GM12865 (cell line): Measurements from ENCODE around the gene NUMA1.

Experiments used
- DNase-seq: peaks from one replicate; pipeline ENCODE4 v3.0.0; 2010; ENCODE audit warnings: low read depth
- H3K4me3 ChIP-seq: 2 replicates; pipeline ENCODE4 v1.5.1; 2011; ENCODE audit warnings: mild to moderate bottlenecking, low read depth, low read length, control low read depth
- CTCF ChIP-seq: IDR thresholded peaks from 2 replicates; pipeline ENCODE4 v1.5.1; 2011; ENCODE audit warnings: low read length, control low read depth, low read depth, inconsistent platforms; ENCODE audit not compliant: insufficient read depth; ENCODE audit errors: missing control alignments

Gene NUMA1

DNA sequence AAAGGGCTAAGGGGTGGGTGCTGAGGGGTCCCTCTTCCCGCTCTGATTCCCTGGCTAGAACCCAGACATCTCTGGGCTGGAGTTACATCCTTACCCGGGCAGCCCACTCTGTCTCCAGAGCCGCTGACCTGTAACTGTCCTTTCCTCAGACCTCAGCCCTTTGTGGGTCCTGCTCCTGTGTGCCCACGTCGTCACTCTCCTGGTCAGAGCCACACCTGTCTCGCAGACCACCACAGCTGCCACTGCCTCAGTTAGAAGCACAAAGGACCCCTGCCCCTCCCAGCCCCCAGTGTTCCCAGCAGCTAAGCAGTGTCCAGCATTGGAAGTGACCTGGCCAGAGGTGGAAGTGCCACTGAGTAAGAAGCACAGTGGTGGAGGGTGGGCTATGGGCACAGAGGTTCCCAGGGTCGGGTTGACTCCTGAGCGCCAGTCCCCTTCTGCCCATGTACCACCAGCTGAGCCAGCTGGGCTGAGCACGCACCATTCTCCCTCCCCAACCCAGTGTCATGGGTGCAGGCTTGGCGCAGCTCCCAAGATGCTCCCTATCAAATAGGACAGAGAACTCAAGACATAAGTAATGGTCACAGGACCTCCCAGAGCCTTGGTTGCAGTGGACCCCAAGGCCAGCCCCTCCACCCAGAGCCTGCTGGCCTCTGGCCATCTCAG, 80.0 kb downstream of the NUMA1 start:
- DNase-seq, result no peak
- TF ChIP-seq CTCF, result no peak

GRCh38 chr11:71999798-72000197, 80.5 kb downstream of the NUMA1 start:
- no peak for DNase-seq
- H3K4me3 ChIP-seq, result peak overlapping the region; percentile 60

More for the DNA sequence above, 80.0 kb downstream of the NUMA1 start:
- no peak overlapping the region for H3K4me3 ChIP-seq

DNA sequence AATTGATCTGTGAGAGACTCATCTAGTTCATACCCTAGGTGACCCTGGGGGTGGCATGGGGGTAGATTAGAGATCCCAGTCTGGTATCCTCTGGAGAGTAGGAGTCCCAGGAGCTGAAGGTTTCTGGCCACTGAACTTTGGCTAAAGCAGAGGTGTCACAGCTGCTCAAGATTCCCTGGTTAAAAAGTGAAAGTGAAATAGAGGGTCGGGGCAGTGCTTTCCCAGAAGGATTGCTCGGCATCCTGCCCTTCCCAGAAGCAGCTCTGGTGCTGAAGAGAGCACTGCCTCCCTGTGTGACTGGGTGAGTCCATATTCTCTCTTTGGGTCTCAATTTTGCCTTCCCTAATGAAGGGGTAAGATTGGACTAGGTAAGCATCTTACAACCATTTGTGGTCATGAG, 81.0 kb downstream of the NUMA1 start:
- no peak for DNase-seq
- TF ChIP-seq CTCF, result no peak
- H3K4me3 ChIP-seq, result peak overlapping the region; percentile 60

More at GRCh38 chr11:71999798-72000197, 80.5 kb downstream of the NUMA1 start:
- no peak for TF ChIP-seq CTCF

DNA sequence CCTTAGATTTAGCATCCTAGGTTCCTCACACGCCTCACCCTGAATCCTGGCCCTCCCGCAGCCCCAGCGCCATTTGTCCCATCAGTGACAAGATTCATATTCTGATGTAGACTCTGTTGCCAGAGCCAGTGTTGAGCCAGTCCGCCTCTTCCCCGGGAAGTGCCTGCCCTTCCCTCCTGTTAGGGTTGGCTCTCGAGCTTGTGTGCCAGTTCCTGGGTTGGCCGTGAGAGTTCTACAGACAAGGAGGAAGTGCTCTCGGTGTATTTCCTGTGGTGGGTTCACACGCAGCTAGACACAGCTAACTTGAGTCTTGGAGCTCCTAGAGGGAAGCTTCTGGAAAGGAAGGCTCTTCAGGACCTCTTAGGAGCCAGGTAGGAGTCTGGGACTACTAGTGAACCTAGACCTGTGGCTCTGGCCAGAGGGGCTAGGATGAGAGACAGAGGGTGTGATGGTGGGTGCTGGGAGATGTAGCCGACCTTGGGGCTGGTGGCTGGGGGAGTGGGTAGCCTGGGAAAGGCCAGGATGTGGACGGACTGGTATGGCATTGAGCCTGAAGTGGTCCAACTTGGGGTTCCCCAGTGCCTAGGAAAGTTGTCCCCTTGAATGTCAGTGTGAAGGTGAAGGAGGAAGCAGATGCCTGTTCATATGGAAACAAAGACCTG, 81.6 kb downstream of the NUMA1 start, which contains the start of gene IL18BP:
Gene IL18BP (plus strand): TSS at position 261 of the 662 bp plus-strand sequence. CDS start 1,076 bp downstream, outside the sequence.
- DNase-seq, result peak; percentile 85
- no peak for TF ChIP-seq CTCF
- peak within 1 kb of the TSS; percentile 60 for H3K4me3 ChIP-seq

DNA sequence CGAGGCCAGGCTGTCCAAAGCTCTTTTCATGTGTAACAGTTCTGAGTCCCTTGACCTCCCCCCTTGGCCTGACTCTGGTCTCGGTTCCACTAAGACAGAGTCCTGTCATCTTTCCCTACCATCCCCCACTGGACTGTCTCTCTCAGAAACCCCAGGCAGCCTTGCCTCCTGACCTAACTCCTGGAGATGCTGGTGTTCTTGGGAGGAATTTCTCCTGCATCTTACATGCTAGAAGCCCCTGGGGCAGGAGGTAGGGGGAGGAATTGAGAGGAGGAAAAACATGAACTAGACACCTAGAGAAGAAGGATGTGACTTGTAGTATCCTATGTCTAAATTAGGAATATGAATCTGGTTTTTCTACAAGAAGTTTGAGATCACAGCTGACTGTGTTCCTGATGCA, 82.3 kb downstream of the NUMA1 start:
- no peak for TF ChIP-seq CTCF
- DNase-seq, result no peak
- H3K4me3 ChIP-seq, result no peak overlapping the region

DNA sequence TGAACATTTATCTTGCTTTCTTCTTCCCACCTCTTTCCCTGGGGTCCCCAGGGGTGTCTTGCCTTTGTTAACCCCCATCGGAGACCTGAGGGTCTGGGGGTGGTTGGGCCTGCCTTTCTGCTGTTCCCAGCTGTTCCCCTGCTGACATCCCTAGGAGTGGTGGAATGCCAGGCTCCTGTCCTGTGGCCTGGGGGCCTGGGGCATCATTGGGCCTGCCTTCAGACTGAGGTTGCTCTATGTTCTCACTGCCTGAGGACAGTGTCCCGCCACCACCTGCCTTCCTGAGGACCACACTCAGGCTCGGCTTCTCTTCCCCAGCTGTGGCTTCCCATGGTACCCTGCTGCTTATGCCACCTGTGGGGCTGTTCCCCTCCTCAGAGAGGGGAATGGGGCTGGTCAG, 82.7 kb downstream of the NUMA1 start:
- no peak for DNase-seq
- no peak overlapping the region for H3K4me3 ChIP-seq
- no peak for TF ChIP-seq CTCF

DNA sequence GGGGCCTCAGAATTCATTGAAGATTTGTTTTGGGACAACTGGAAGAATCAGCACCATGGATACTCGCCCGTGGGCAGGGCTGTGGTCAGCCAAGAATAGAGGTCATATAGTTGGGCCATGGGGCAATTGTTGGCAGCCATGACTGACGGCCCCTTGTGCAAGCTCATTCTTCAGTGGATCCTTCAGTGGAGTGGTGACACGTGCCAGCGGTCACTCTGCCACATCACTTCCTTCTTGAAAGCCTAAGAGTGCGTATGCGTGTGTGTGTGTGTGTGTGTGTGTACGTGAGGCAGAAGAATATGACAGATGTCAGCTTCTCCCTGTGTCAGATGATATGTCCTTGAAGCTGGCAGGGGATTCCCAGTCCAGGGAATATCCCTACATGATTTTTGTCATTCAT, 83.4 kb downstream of the NUMA1 start:
- peak; percentile 40 for DNase-seq
- H3K4me3 ChIP-seq, result no peak overlapping the region
- TF ChIP-seq CTCF, result no peak
